HL-60 (cell line): ENCODE data around the gene CPPED1.
"Not testable (repeated sequence)": the region's sequence is repeated elsewhere in the genome, so short reads cannot be mapped to it uniquely, and the experiment has no call there.

ENCODE experiments used
- DNase-seq, 2 experiments: peaks; one replicate each; pipeline ENCODE4 v3.0.0-alpha.2; 2010 to 2020; ENCODE audit warnings: low read depth in 1 of 2, low spot score in 1 of 2
- H3K27ac ChIP-seq: fragments of 250-450 bp; sonication (Bioruptor Pico); replicated peaks from 2 replicates; pipeline ENCODE4 v1.5.1; 2020; ENCODE audit warnings: mild to moderate bottlenecking, moderate library complexity
- H3K27me3 ChIP-seq: fragments of 250-450 bp; sonication (Bioruptor Pico); 2 replicates; pipeline ENCODE4 v1.5.1; 2021; ENCODE audit warnings: mild to moderate bottlenecking, moderate library complexity; ENCODE audit not compliant: insufficient read depth, poor library complexity, severe bottlenecking
- H3K4me3 ChIP-seq: replicated peaks from 2 replicates; pipeline ENCODE4 v1.5.1; 2011; ENCODE audit warnings: mild to moderate bottlenecking, control low read depth, low read length; ENCODE audit not compliant: insufficient read depth
- GABPA ChIP-seq: IDR thresholded peaks from 2 replicates; pipeline ENCODE4 v1.6.1; 2012; ENCODE audit warnings: low read depth
- POLR2AphosphoS5 ChIP-seq: IDR thresholded peaks from 2 replicates; pipeline ENCODE4 v1.6.1; 2012; ENCODE audit warnings: low read depth
- SPI1 ChIP-seq: IDR thresholded peaks from 2 replicates; pipeline ENCODE4 v1.6.1; 2012; ENCODE audit warnings: low read depth, mild to moderate bottlenecking, borderline replicate concordance
- TF ChIP-seq, protein P1 (sequence below): IDR thresholded peaks from one replicate; pipeline ENCODE4 v1.5.1; 2011; ENCODE audit warnings: low read length, control low read depth, inconsistent platforms; ENCODE audit not compliant: insufficient read depth
- TF ChIP-seq, protein P2 (sequence below): IDR thresholded peaks from 2 replicates; pipeline ENCODE4 v1.6.1; 2012; ENCODE audit warnings: low read depth; ENCODE audit not compliant: insufficient replicate concordance

The CPPED1 gene

GRCh38 chr16:12767897-12768296 is 35.8 kb downstream of the CPPED1 start:
- Histone ChIP-seq H3K4me3 (no peak overlapping the region), H3K27me3 (no peaks in the 10 kb centered on the region), H3K27ac (no peak overlapping the region)
- DNase-seq = no peak
- TF ChIP-seq, protein P1, sequence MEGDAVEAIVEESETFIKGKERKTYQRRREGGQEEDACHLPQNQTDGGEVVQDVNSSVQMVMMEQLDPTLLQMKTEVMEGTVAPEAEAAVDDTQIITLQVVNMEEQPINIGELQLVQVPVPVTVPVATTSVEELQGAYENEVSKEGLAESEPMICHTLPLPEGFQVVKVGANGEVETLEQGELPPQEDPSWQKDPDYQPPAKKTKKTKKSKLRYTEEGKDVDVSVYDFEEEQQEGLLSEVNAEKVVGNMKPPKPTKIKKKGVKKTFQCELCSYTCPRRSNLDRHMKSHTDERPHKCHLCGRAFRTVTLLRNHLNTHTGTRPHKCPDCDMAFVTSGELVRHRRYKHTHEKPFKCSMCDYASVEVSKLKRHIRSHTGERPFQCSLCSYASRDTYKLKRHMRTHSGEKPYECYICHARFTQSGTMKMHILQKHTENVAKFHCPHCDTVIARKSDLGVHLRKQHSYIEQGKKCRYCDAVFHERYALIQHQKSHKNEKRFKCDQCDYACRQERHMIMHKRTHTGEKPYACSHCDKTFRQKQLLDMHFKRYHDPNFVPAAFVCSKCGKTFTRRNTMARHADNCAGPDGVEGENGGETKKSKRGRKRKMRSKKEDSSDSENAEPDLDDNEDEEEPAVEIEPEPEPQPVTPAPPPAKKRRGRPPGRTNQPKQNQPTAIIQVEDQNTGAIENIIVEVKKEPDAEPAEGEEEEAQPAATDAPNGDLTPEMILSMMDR = no peak
- no peak for TF ChIP-seq SPI1

GRCh38 chr16:12766853-12767252 is 36.8 kb downstream of the CPPED1 start:
- TF ChIP-seq POLR2AphosphoS5 (no peak), GABPA (no peak), SPI1 (no peak)
- TF ChIP-seq, protein P1 = no peak
- TF ChIP-seq, protein P2, sequence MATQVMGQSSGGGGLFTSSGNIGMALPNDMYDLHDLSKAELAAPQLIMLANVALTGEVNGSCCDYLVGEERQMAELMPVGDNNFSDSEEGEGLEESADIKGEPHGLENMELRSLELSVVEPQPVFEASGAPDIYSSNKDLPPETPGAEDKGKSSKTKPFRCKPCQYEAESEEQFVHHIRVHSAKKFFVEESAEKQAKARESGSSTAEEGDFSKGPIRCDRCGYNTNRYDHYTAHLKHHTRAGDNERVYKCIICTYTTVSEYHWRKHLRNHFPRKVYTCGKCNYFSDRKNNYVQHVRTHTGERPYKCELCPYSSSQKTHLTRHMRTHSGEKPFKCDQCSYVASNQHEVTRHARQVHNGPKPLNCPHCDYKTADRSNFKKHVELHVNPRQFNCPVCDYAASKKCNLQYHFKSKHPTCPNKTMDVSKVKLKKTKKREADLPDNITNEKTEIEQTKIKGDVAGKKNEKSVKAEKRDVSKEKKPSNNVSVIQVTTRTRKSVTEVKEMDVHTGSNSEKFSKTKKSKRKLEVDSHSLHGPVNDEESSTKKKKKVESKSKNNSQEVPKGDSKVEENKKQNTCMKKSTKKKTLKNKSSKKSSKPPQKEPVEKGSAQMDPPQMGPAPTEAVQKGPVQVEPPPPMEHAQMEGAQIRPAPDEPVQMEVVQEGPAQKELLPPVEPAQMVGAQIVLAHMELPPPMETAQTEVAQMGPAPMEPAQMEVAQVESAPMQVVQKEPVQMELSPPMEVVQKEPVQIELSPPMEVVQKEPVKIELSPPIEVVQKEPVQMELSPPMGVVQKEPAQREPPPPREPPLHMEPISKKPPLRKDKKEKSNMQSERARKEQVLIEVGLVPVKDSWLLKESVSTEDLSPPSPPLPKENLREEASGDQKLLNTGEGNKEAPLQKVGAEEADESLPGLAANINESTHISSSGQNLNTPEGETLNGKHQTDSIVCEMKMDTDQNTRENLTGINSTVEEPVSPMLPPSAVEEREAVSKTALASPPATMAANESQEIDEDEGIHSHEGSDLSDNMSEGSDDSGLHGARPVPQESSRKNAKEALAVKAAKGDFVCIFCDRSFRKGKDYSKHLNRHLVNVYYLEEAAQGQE = no peak
- H3K27ac ChIP-seq = no peak overlapping the region
- DNase-seq = no peak
- no peaks in the 10 kb centered on the region for H3K27me3 ChIP-seq
- H3K4me3 ChIP-seq = no peak overlapping the region

DNA sequence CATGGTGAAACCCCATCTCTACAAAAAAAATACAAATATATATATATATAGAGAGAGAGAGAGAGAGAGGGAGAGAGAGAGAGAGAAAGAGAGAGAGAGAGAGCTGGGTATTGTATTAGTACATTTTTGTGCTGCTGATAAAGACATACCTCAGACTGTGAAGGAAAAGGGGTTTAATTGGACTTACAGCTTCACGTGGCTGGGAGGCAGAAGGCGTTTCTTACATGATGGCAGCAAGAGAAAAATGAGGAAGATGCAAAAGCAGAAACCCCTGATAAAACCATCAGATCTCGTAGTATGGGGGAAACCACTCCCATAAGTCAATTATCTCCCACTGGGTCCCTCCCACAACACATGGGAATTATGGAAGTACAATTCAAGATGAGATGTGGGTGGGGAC is 37.5 kb downstream of the CPPED1 start:
- not testable (repeated sequence) for H3K4me3 ChIP-seq, DNase-seq, H3K27ac ChIP-seq, H3K27me3 ChIP-seq

- Histone ChIP-seq H3K27me3 (no peaks in the 10 kb centered on the region), H3K27ac (no peak overlapping the region), H3K4me3 (no peak overlapping the region)
- no peak for DNase-seq
- TF ChIP-seq SPI1 = no peak
- TF ChIP-seq, protein P2 = no peak
- TF ChIP-seq GABPA = no peak
- TF ChIP-seq POLR2AphosphoS5 = no peak
- TF ChIP-seq, protein P1 = no peak
These were observed 38.7 kb downstream of the CPPED1 start for GRCh38 chr16:12764813-12765488.
